ENCODE measurements around the gene MIER3. TPM values are rescaled to one million over a fixed set of nuclear protein-coding genes. Genes with fewer than 3 reads are reported as not detected.

The MIER3 gene
- total RNA-seq, 2 donors from 2014 or later, result 56.0 to 112 TPM

DNA sequence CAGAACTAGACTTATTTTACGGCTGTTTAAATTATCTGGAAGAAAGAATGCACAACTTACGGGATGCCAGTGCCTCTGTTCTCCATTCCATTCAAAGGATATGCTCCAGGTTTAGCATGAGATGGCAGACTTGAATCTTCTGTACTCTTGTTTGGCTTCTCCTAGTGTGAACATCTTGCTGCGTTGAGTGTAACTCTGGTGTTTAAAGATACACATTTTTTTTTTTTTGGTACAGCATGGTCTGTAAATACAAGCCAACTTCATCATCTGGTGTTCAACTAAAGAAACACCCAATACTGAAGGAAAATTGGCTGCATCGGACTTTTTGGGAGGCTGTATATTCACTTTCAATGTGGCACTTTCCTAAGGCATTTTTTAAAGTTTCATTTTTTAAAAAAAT, 7.4 kb upstream of the MIER3 start:
- Histone ChIP-seq H3K9ac (ENCODE audit: low read depth in 2 of 2, low read length in 2 of 2) (no peak overlapping the region), H3K4me1 (no peaks in the 10 kb centered on the region), H3K4me3 (no peak overlapping the region), H3K36me3 (no peaks in the 10 kb centered on the region), H3K9me3 (no peaks in the 10 kb centered on the region), H3K27me3 (no peaks in the 10 kb centered on the region), H3K27ac (no peak overlapping the region)
- no peak for DNase-seq
- intact Hi-C loops (cut with DNase I), result no loop called here
- TF ChIP-seq, protein P1, sequence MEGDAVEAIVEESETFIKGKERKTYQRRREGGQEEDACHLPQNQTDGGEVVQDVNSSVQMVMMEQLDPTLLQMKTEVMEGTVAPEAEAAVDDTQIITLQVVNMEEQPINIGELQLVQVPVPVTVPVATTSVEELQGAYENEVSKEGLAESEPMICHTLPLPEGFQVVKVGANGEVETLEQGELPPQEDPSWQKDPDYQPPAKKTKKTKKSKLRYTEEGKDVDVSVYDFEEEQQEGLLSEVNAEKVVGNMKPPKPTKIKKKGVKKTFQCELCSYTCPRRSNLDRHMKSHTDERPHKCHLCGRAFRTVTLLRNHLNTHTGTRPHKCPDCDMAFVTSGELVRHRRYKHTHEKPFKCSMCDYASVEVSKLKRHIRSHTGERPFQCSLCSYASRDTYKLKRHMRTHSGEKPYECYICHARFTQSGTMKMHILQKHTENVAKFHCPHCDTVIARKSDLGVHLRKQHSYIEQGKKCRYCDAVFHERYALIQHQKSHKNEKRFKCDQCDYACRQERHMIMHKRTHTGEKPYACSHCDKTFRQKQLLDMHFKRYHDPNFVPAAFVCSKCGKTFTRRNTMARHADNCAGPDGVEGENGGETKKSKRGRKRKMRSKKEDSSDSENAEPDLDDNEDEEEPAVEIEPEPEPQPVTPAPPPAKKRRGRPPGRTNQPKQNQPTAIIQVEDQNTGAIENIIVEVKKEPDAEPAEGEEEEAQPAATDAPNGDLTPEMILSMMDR (IDR thresholded peaks at IDR 0.05), result no peak

DNA sequence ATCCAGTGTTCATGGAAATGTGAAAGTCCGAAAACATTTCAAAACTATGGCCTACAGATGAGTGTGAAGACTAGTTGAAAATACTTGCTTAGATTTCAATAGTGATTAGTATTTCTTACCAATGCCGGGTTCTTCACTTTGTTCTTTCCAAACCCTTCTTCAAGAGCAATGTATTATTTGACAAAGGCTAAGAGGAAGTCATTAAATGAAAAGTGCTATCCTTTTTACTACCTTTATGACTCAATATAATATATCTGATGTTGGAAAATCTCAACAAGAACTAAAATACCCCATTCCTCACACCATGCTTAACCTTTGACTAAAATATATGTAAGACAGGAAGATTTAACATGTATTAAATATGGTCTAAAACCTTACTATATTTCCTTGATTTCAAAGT, 6.7 kb upstream of the MIER3 start:
- Histone ChIP-seq H3K9ac (ENCODE audit: low read depth in 2 of 2, low read length in 2 of 2) (no peak overlapping the region), H3K27ac (no peak overlapping the region), H3K4me1 (no peaks in the 10 kb centered on the region), H3K9me3 (no peaks in the 10 kb centered on the region), H3K4me3 (no peak overlapping the region), H3K27me3 (no peaks in the 10 kb centered on the region), H3K36me3 (no peaks in the 10 kb centered on the region)
- intact Hi-C loops (cut with DNase I), result no loop called here
- DNase-seq, result no peak
- TF ChIP-seq, protein P1 (IDR thresholded peaks at IDR 0.05), result no peak

DNA sequence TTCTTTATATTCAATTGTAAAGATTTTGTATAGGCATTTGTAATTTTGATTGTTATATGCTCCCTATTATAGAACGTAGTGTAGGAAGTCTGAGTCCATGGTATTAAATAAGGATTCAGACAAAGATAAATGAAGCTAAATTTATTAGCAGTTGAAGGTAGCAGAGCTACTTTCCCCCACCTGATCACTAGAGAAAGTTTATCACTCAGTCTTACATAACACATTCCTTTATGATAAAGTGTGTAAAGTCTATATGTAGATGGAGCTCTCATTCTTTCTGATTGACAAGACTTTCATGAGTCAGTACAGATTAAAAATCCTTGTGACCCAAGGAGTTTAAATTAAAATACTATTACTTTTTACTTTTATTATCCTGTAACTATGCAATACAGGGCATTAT, 2.3 kb upstream of the MIER3 start:
- TF ChIP-seq, protein P1 (IDR thresholded peaks at IDR 0.05), result no peak
- no peak overlapping the region for H3K27ac ChIP-seq
- no peak for DNase-seq
- H3K27me3 ChIP-seq, result no peaks in the 10 kb centered on the region
- intact Hi-C loops (cut with DNase I), result no loop called here
- H3K4me1 ChIP-seq, result peaks cover 5% of the 10 kb centered on the region
- no peak overlapping the region for H3K9ac ChIP-seq (ENCODE audit: low read depth in 2 of 2, low read length in 2 of 2)
- no peaks in the 10 kb centered on the region for H3K9me3 ChIP-seq
- H3K4me3 ChIP-seq, result no peak overlapping the region
- H3K36me3 ChIP-seq, result peaks cover 4% of the 10 kb centered on the region

DNA sequence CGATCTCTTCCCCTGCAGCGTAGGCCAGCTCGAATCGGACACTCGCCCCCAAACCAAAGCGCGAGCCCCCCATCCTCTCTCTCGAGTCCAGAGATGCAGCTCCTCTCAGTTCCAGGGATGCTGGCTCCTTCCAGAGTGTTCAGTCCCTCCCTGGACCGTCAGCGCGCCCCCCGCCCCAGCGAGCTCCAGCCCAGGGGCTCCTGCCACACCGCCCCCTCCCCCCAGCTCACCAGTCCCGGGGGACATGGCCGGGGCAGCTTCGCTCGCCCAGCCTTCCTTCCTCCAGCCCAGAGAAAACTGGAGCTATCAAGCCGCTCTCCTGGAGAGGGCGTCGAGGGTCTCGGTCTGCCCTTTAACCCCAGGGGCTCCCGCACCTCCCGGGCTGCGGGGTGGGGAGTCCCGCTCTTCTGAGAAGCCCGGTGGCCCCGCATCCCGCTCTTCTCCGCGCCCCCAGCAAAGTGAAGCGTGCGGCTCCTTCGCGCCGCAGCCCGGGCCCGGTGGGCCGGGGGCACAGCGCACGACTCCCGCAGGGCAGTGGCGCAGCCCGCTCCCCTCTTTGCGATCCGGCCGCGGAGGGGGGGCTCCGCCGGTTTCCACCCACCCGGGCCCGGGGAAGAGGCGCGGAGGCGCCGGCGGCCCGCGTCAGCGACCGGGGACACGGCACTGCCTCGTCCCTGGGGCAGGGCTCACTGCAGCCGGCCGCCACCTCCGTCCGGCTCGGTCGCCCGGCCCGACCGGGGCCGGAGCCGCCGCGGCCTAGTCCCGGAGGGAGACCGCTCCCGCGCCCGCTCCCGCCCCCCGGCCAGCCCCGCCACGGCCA, 587 bp downstream of the MIER3 start:
- Histone ChIP-seq H3K36me3 (peaks cover 4% of the 10 kb centered on the region), H3K9ac (ENCODE audit: low read depth in 2 of 2, low read length in 2 of 2) (peak overlapping the region; percentile 88 to 96), H3K27ac (peak overlapping the region; percentile 68), H3K4me3 (peak overlapping the region; percentile 83), H3K9me3 (no peaks in the 10 kb centered on the region), H3K4me1 (peaks cover 5% of the 10 kb centered on the region), H3K27me3 (no peaks in the 10 kb centered on the region)
- DNase-seq, result peak; percentile 30
- intact Hi-C loops (cut with DNase I), result no loop called here
- TF ChIP-seq, protein P1 (IDR thresholded peaks at IDR 0.05), result no peak

DNA sequence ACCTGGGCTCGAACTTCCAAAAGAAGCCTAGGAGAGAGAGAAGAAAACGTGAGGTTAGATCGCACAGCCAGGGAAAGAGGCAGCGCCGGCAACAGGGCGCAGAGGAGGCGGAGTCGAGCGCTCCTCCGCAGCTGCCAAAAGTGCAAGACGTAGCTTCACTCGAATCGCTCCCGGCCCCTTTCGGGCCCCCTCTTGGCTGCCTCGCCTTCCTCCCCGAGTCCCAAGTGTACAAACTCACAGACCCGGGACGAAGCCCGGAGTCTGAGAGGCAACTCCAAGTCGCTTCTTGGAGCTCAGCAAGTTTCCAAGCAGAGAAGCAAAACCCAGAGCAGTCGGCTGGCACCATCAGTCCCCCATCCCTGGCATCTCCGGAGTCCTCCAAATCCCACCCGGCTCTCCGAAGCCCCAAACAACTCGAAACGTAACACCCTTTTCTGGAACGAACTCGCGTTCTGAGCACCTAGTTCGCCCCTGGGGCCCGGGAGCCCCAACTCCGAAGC, 1.2 kb downstream of the MIER3 start:
- intact Hi-C loops (cut with DNase I), result no loop called here
- TF ChIP-seq, protein P1 (IDR thresholded peaks at IDR 0.05), result no peak
- Histone ChIP-seq H3K36me3 (peaks cover 8% of the 10 kb centered on the region), H3K27me3 (no peaks in the 10 kb centered on the region), H3K4me1 (peaks cover 5% of the 10 kb centered on the region), H3K9ac (ENCODE audit: low read depth in 2 of 2, low read length in 2 of 2) (peak overlapping the region; percentile 88 to 96), H3K27ac (peak overlapping the region; percentile 68), H3K9me3 (no peaks in the 10 kb centered on the region), H3K4me3 (peak overlapping the region; percentile 83)
- DNase-seq, result peak; percentile 69
